IMR-90 (cell line): Measurements from ENCODE around the gene PCDHGB1. TPM values are rescaled to one million over a fixed set of nuclear protein-coding genes. Genes with fewer than 3 reads are reported as not detected.

Experiments used
- ATAC-seq: fragments of 200-7000 bp; cut with Tn5 transposase; 2 replicates; pipeline ENCODE4 v1.9.1; 2020; ENCODE audit warnings: low read depth, mild to moderate bottlenecking, moderate library complexity
- BruUV-seq: library from RNA; stranded (reverse); fragments of 400-500 nt; replicated peaks from 2 replicates; lab custom pipeline; 2021; lab: Mats Ljungman, UMichigan
- CTCF ChIA-PET: fragments of 300-600 bp; formaldehyde crosslinking; extraction: SDS; loops from one replicate; lab custom pipeline; 2021; ENCODE audit warnings: antibody characterized with exemption; lab: Yijun Ruan, JAX
- POLR2A ChIA-PET: fragments of 300-600 bp; sonication (Branson Sonifier 250); formaldehyde crosslinking; loops from one replicate; lab custom pipeline; 2022; ENCODE audit warnings: antibody characterized with exemption; ENCODE audit not compliant: unreplicated experiment; lab: Charles Lee
- DNase-seq: peaks from one replicate; pipeline ENCODE4 v3.0.0; 2013
- H2AFZ ChIP-seq: replicated peaks from 2 replicates; pipeline ENCODE3; 2013; ENCODE audit warnings: low read length, mild to moderate bottlenecking; ENCODE audit not compliant: poor library complexity
- H2AK5ac ChIP-seq: 2 replicates; pipeline ENCODE4 v1.6.1; 2013; ENCODE audit warnings: low read depth, low read length, inconsistent platforms
- H2AK9ac ChIP-seq: replicated peaks from 2 replicates; pipeline ENCODE3; 2013; ENCODE audit warnings: mild to moderate bottlenecking, low read depth, low read length, moderate library complexity; ENCODE audit not compliant: poor library complexity
- H2BK120ac ChIP-seq: 2 replicates; pipeline ENCODE4 v1.6.1; 2013; ENCODE audit warnings: low read depth, low read length, inconsistent platforms
- H2BK15ac ChIP-seq: 3 replicates; pipeline ENCODE4 v1.6.1; 2013; ENCODE audit warnings: low read depth, low read length, inconsistent platforms
- H2BK20ac ChIP-seq: 2 replicates; pipeline ENCODE4 v1.6.1; 2013; ENCODE audit warnings: low read depth, mild to moderate bottlenecking, inconsistent platforms, low read length, moderate library complexity
- H2BK5ac ChIP-seq: 2 replicates; pipeline ENCODE4 v1.6.1; 2013; ENCODE audit warnings: mild to moderate bottlenecking, low read depth, low read length, inconsistent platforms; ENCODE audit not compliant: poor library complexity, severe bottlenecking
- H3K14ac ChIP-seq: replicated peaks from 2 replicates; pipeline ENCODE4 v1.6.1; 2013; ENCODE audit warnings: low read depth, low read length, inconsistent platforms
- H3K18ac ChIP-seq: 2 replicates; pipeline ENCODE4 v1.6.1; 2013; ENCODE audit warnings: low read depth, low read length, control low read depth
- H3K23ac ChIP-seq: 2 replicates; pipeline ENCODE4 v1.6.1; 2013; ENCODE audit warnings: low read depth, low read length, inconsistent platforms
- H3K27ac ChIP-seq: 2 replicates; pipeline ENCODE4 v1.5.1; 2013; ENCODE audit warnings: mild to moderate bottlenecking, control low read depth, low read length; ENCODE audit not compliant: insufficient read depth
- H3K27me3 ChIP-seq: 2 replicates; pipeline ENCODE4 v1.6.1; 2013; ENCODE audit warnings: low read length; ENCODE audit not compliant: control insufficient read depth, insufficient read depth
- H3K36me3 ChIP-seq: 2 replicates; pipeline ENCODE4 v1.6.1; 2013; ENCODE audit warnings: low read length, mixed read lengths; ENCODE audit not compliant: control insufficient read depth, insufficient read depth
- H3K4ac ChIP-seq: 2 replicates; pipeline ENCODE4 v1.6.1; 2013; ENCODE audit warnings: low read depth, low read length, inconsistent platforms
- H3K4me1 ChIP-seq: 2 replicates; pipeline ENCODE4 v1.6.1; 2013; ENCODE audit warnings: low read length, mixed read lengths; ENCODE audit not compliant: control insufficient read depth, insufficient read depth
- H3K4me2 ChIP-seq: 2 replicates; pipeline ENCODE4 v1.6.1; 2013; ENCODE audit warnings: low read depth, mild to moderate bottlenecking, control low read depth, low read length, moderate library complexity
- H3K4me3 ChIP-seq: 2 replicates; pipeline ENCODE4 v1.5.1; 2013; ENCODE audit warnings: low read depth, mild to moderate bottlenecking, control low read depth, low read length, moderate library complexity; ENCODE audit not compliant: insufficient read depth
- H3K56ac ChIP-seq: 2 replicates; pipeline ENCODE4 v1.6.1; 2013; ENCODE audit warnings: low read length, inconsistent platforms; ENCODE audit not compliant: insufficient read depth; ENCODE audit errors: extremely low read depth
- H3K79me1 ChIP-seq, 2 experiments: 2 replicates each; pipeline ENCODE4 v1.6.1; 2013; ENCODE audit warnings: low read length in 2 of 2, inconsistent platforms in 1 of 2, low read depth in 1 of 2
- H3K9ac ChIP-seq: 2 replicates; pipeline ENCODE4 v1.6.1; 2013; ENCODE audit warnings: low read depth, low read length, control low read depth
- H3K9me1 ChIP-seq: 2 replicates; pipeline ENCODE4 v1.6.1; 2013; ENCODE audit warnings: low read length, inconsistent platforms; ENCODE audit not compliant: insufficient read depth
- H3K9me3 ChIP-seq: 2 replicates; pipeline ENCODE4 v1.6.1; 2013; ENCODE audit warnings: low read length; ENCODE audit not compliant: control insufficient read depth, insufficient read depth
- H4K20me1 ChIP-seq: 2 replicates; pipeline ENCODE4 v1.6.1; 2013; ENCODE audit warnings: low read length, inconsistent platforms; ENCODE audit not compliant: insufficient read depth
- H4K5ac ChIP-seq: 2 replicates; pipeline ENCODE4 v1.6.1; 2013; ENCODE audit warnings: mild to moderate bottlenecking, low read depth, low read length, control low read depth
- H4K8ac ChIP-seq, 2 experiments: 2 replicates each; pipeline ENCODE4 v1.6.1; 2013; ENCODE audit warnings: low read depth in 2 of 2, low read length in 2 of 2, control low read depth in 1 of 2, inconsistent platforms in 1 of 2
- H4K91ac ChIP-seq: 2 replicates; pipeline ENCODE4 v1.6.1; 2013; ENCODE audit warnings: low read depth, low read length, inconsistent platforms; ENCODE audit not compliant: insufficient read depth
- CTCF ChIP-seq: conservative IDR thresholded peaks from 2 replicates; pipeline ENCODE4 v1.5.1; 2012; ENCODE audit warnings: mild to moderate bottlenecking, low read depth, low read length, improper control_type of control experiment
- RAD21 ChIP-seq: IDR thresholded peaks from 2 replicates; pipeline ENCODE4 v1.6.1; 2012; ENCODE audit warnings: low read length, improper control_type of control experiment
- RFX5 ChIP-seq: IDR thresholded peaks from 2 replicates; pipeline ENCODE4 v1.8.0; 2012; ENCODE audit warnings: low read depth, mild to moderate bottlenecking, low read length, moderate library complexity
- WGBS, 2 experiments: methylation state at CpG; one replicate each; pipeline versions ENCODE4 v1.1.5 to v1.1.7; 2013; ENCODE audit warnings: missing lambda C conversion rate in 2 of 2; ENCODE audit not compliant: insufficient read length in 1 of 2; ENCODE audit errors: extremely low coverage in 2 of 2; 5-methylcytosine and 5-hydroxymethylcytosine counted together
- dilution Hi-C: fragments of 300-500 bp; cut with HindIII; formaldehyde crosslinking; loops from one replicate; pipeline ENCODE4 v1.14.3; 2018; ENCODE audit warnings: low sequenced_read_pairs; ENCODE audit not compliant: unreplicated experiment
- in situ Hi-C: fragments of 300-500 bp; cut with MboI; formaldehyde crosslinking; loops from 3 replicates; pipeline ENCODE4 v1.14.3; 2019; ENCODE audit warnings: low sequenced_read_pairs, inconsistent platforms, mixed read lengths
- intact Hi-C: fragments of 100-400 bp; cut with micrococcal nuclease; formaldehyde crosslinking; loops from 2 replicates; pipeline ENCODE4 v1.10.0; 2022
- polyA plus RNA-seq, 3 experiments: library from polyadenylated mRNA; depleted of rRNA; stranded (reverse); fragments of >200 nt; gene quantifications; 2 replicates each; pipeline ENCODE4 v1.2.3, GENCODE V29; 2012; ENCODE audit warnings: low replicate concordance in 1 of 3
- total RNA-seq: library from RNA; depleted of rRNA; stranded (reverse); fragments of >200 nt; gene quantifications from 2 replicates; pipeline ENCODE4 v1.2.3, GENCODE V29; 2012

Gene PCDHGB1
- total and polyA plus RNA-seq, 2 of the 4 experiments (the other 2 are of a cell fraction): 1.9 to 3.6 TPM

- Histone ChIP-seq H4K20me1 (no peaks in the 10 kb centered on the region), H3K4ac (peak within 1 kb of the TSS; percentile 38; the same call in 1 of the 2 replicates), H3K9ac (peak within 1 kb of the TSS; percentile 67; the same call in 1 of the 2 replicates), H3K27ac (0 out of 2 replicates have a peak within 1 kb of the TSS, but pooled peaks have one; percentile 49), H3K36me3 (peaks cover 6% of the 10 kb centered on the region; the same call in 1 of the 2 replicates), H3K27me3 (peaks cover 2% of the 10 kb centered on the region; the same call in 1 of the 2 replicates), H2BK15ac (no peak within 1 kb of the TSS), H3K4me1 (no peaks in the 10 kb centered on the region), H3K9me1 (no peaks in the 10 kb centered on the region), H2BK20ac (no peak within 1 kb of the TSS), H2AK9ac (no peak within 1 kb of the TSS), H3K4me2 (peak within 1 kb of the TSS; percentile 71; the same call in 1 of the 2 replicates), H3K56ac (no peak within 1 kb of the TSS), H4K91ac (no peak within 1 kb of the TSS), H3K23ac (no peak within 1 kb of the TSS), H3K79me1 (no peaks in the 10 kb centered on the region; a peak in 1 of 4 replicates), H3K4me3 (peak within 1 kb of the TSS; percentile 61), H2BK120ac (no peak within 1 kb of the TSS), H3K9me3 (peaks cover 63% of the 10 kb centered on the region), H3K14ac (no peak within 1 kb of the TSS), H4K5ac (peak within 1 kb of the TSS; percentile 67; the same call in 1 of the 2 replicates), H2AK5ac (no peak within 1 kb of the TSS), H3K18ac (peak within 1 kb of the TSS; percentile 67; the same call in 1 of the 2 replicates), H4K8ac (peak within 1 kb of the TSS in 1 of 2 experiments; percentile 56; a peak in 2 of 4 replicates), H2AFZ (peak within 1 kb of the TSS; percentile 73), H2BK5ac (no peak within 1 kb of the TSS)
- DNase-seq (peak; percentile 64), ATAC-seq (peak; percentile 38)
- in situ Hi-C loops (no loop called here), dilution Hi-C loops (no loop called here), intact Hi-C loops (loop anchor here (5.0 kb wide), 1 partner anchor 33 kb away; no protein-coding TSS in a partner anchor)
- TF ChIP-seq RAD21 (peak; percentile 45), RFX5 (no peak), CTCF (peak; percentile 48)
- WGBS, 2 experiments: 24% methylated on average over 8 of the region's 24 CpGs; no CpG with 5 or more reads in 1 of the 2 experiments
- CTCF ChIA-PET: interaction anchor here (0.7 kb wide), 1 partner anchor 39 kb away, joined by 3 read pairs; the partner anchor contains the start of gene TAF7
- BruUV-seq: no TSS peak
- POLR2A ChIA-PET: no interaction called here
These were observed 10.0 kb downstream of the PCDHGB1 start, which contains the start of gene PCDHGB2 for GRCh38 chr5:141359790-141360426. Gene PCDHGB2, plus strand, starts transcription at chr5:141359994. Its CDS starts 142 bp downstream, at chr5:141360136.
